ENCODE results near the gene MYBBP1A.
"Not testable (repeated sequence)": the region's sequence is repeated elsewhere in the genome, so short reads cannot be mapped to it uniquely, and the experiment has no call there.

MYBBP1A gene

GRCh38 chr17:4579678-4580077 lies 24.5 kb upstream of the MYBBP1A start:
- Histone ChIP-seq H4K20me1 (ENCODE audit: insufficient read depth, low read length) (no peaks in the 10 kb centered on the region), H3K4me3 (ENCODE audit: low read length) (no peak overlapping the region), H3K4me2 (ENCODE audit: low read depth, low read length) (no peak overlapping the region), H3K36me3 (replicated peaks; ENCODE audit: insufficient read depth, low read length) (no peaks in the 10 kb centered on the region), H3K9me2 (replicated peaks; ENCODE audit: insufficient read depth, low read length) (no peaks in the 10 kb centered on the region), H3K9me3 (replicated peaks; ENCODE audit: insufficient read depth, low read length) (no peaks in the 10 kb centered on the region), H3K79me2 (ENCODE audit: low read length) (no peaks in the 10 kb centered on the region), H3K27ac (ENCODE audit: low read length) (no peak overlapping the region), H3K4me1 (ENCODE audit: low read length) (no peaks in the 10 kb centered on the region), H3F3A (ENCODE audit: insufficient read depth, low read length) (no peaks in the 10 kb centered on the region), H2AFZ (ENCODE audit: low read length) (no peak overlapping the region), H3K27me3 (replicated peaks; ENCODE audit: insufficient read depth, low read length) (peaks cover 70% of the 10 kb centered on the region), H3K9ac (ENCODE audit: low read length) (no peak overlapping the region)
- TF ChIP-seq CTCF (IDR thresholded peaks at IDR 0.05; ENCODE audit: low read length): no peak
- no peak for TF ChIP-seq EZH2 (optimal IDR thresholded peaks at IDR 0.05; ENCODE audit: low read depth, low read length)
- no peak for TF ChIP-seq EZH2phosphoT487 (IDR thresholded peaks at IDR 0.05; ENCODE audit: low read length)
- no peak for DNase-seq

- H3K27me3 ChIP-seq (replicated peaks; ENCODE audit: insufficient read depth, low read length): peaks cover 59% of the 10 kb centered on the region
- not testable (repeated sequence) for H2AFZ ChIP-seq (ENCODE audit: low read length); H3K9ac ChIP-seq (ENCODE audit: low read length)
Observed at GRCh38 chr17:4578349-4578748, 23.2 kb upstream of the MYBBP1A start.

GRCh38 chr17:4577386-4577993 lies 22.3 kb upstream of the MYBBP1A start:
- H3K79me2 ChIP-seq (ENCODE audit: low read length): no peaks in the 10 kb centered on the region
- H3K9ac ChIP-seq (ENCODE audit: low read length): no peak overlapping the region
- H3F3A ChIP-seq (ENCODE audit: insufficient read depth, low read length): no peaks in the 10 kb centered on the region
- H3K4me3 ChIP-seq (ENCODE audit: low read length): no peak overlapping the region
- H4K20me1 ChIP-seq (ENCODE audit: insufficient read depth, low read length): no peaks in the 10 kb centered on the region
- no peaks in the 10 kb centered on the region for H3K9me2 ChIP-seq (replicated peaks; ENCODE audit: insufficient read depth, low read length)
- no peaks in the 10 kb centered on the region for H3K9me3 ChIP-seq (replicated peaks; ENCODE audit: insufficient read depth, low read length)
- H3K4me2 ChIP-seq (ENCODE audit: low read depth, low read length): no peak overlapping the region
- TF ChIP-seq EZH2phosphoT487 (IDR thresholded peaks at IDR 0.05; ENCODE audit: low read length) (no peak), CTCF (IDR thresholded peaks at IDR 0.05; ENCODE audit: low read length) (no peak), EZH2 (optimal IDR thresholded peaks at IDR 0.05; ENCODE audit: low read depth, low read length) (no peak)
- H3K27me3 ChIP-seq (replicated peaks; ENCODE audit: insufficient read depth, low read length): peaks cover 50% of the 10 kb centered on the region
- DNase-seq: no peak
- H3K27ac ChIP-seq (ENCODE audit: low read length): no peak overlapping the region
- no peak overlapping the region for H2AFZ ChIP-seq (ENCODE audit: low read length)
- H3K36me3 ChIP-seq (replicated peaks; ENCODE audit: insufficient read depth, low read length): no peaks in the 10 kb centered on the region
- H3K4me1 ChIP-seq (ENCODE audit: low read length): peaks cover 10% of the 10 kb centered on the region

More at GRCh38 chr17:4578349-4578748, 23.2 kb upstream of the MYBBP1A start:
- not testable (repeated sequence) for H3K27ac ChIP-seq (ENCODE audit: low read length); H4K20me1 ChIP-seq (ENCODE audit: insufficient read depth, low read length); H3K36me3 ChIP-seq (replicated peaks; ENCODE audit: insufficient read depth, low read length); H3K4me2 ChIP-seq (ENCODE audit: low read depth, low read length); H3K9me3 ChIP-seq (replicated peaks; ENCODE audit: insufficient read depth, low read length); H3K9me2 ChIP-seq (replicated peaks; ENCODE audit: insufficient read depth, low read length); H3K4me1 ChIP-seq (ENCODE audit: low read length); H3F3A ChIP-seq (ENCODE audit: insufficient read depth, low read length); H3K4me3 ChIP-seq (ENCODE audit: low read length); DNase-seq; H3K79me2 ChIP-seq (ENCODE audit: low read length)

- no peaks in the 10 kb centered on the region for H4K20me1 ChIP-seq (ENCODE audit: insufficient read depth, low read length)
- H3F3A ChIP-seq (ENCODE audit: insufficient read depth, low read length): no peaks in the 10 kb centered on the region
- H3K9me2 ChIP-seq (replicated peaks; ENCODE audit: insufficient read depth, low read length): no peaks in the 10 kb centered on the region
- H3K4me2 ChIP-seq (ENCODE audit: low read depth, low read length): no peak overlapping the region
- no peak for DNase-seq
- H3K9ac ChIP-seq (ENCODE audit: low read length): no peak overlapping the region
- H3K4me3 ChIP-seq (ENCODE audit: low read length): no peak overlapping the region
- H3K9me3 ChIP-seq (replicated peaks; ENCODE audit: insufficient read depth, low read length): no peaks in the 10 kb centered on the region
- peaks cover 44% of the 10 kb centered on the region for H3K27me3 ChIP-seq (replicated peaks; ENCODE audit: insufficient read depth, low read length)
- TF ChIP-seq EZH2 (optimal IDR thresholded peaks at IDR 0.05; ENCODE audit: low read depth, low read length): no peak
- no peak for TF ChIP-seq EZH2phosphoT487 (IDR thresholded peaks at IDR 0.05; ENCODE audit: low read length)
- no peak for TF ChIP-seq CTCF (IDR thresholded peaks at IDR 0.05; ENCODE audit: low read length)
- H3K79me2 ChIP-seq (ENCODE audit: low read length): no peaks in the 10 kb centered on the region
- H3K36me3 ChIP-seq (replicated peaks; ENCODE audit: insufficient read depth, low read length): no peaks in the 10 kb centered on the region
- H3K27ac ChIP-seq (ENCODE audit: low read length): no peak overlapping the region
- H2AFZ ChIP-seq (ENCODE audit: low read length): no peak overlapping the region
- peaks cover 10% of the 10 kb centered on the region for H3K4me1 ChIP-seq (ENCODE audit: low read length)
Observed at GRCh38 chr17:4576729-4577322, 21.6 kb upstream of the MYBBP1A start.

All from MM.1S (cell line).